IPS-18a (cell line): ENCODE measurements around the gene GNAT3.

ENCODE experiments used
- H3K27ac ChIP-seq: one replicate; pipeline ENCODE4 v1.5.1; 2013; ENCODE audit warnings: low read length
- H3K27me3 ChIP-seq: one replicate; pipeline ENCODE4 v1.6.1; 2013; ENCODE audit warnings: mild to moderate bottlenecking, low read length; ENCODE audit not compliant: control insufficient read depth, insufficient read depth
- H3K36me3 ChIP-seq: one replicate; pipeline ENCODE4 v1.6.1; 2013; ENCODE audit warnings: low read depth, low read length; ENCODE audit not compliant: control insufficient read depth
- H3K4me1 ChIP-seq: one replicate; pipeline ENCODE4 v1.6.1; 2013; ENCODE audit warnings: low read depth, low read length; ENCODE audit not compliant: control insufficient read depth
- H3K4me3 ChIP-seq: one replicate; pipeline ENCODE4 v1.5.1; 2013; ENCODE audit warnings: low read length
- H3K9ac ChIP-seq: one replicate; pipeline ENCODE4 v1.6.1; 2013; ENCODE audit warnings: mild to moderate bottlenecking, low read length, moderate library complexity
- H3K9me3 ChIP-seq: one replicate; pipeline ENCODE4 v1.6.1; 2013; ENCODE audit warnings: low read depth, low read length; ENCODE audit not compliant: control insufficient read depth

The GNAT3 gene

GRCh38 chr7:80511964-80512363 lies at the start of gene GNAT3:
Gene GNAT3 (minus strand): TSS chr7:80512064. CDS start chr7:80511926, 138 bp downstream.
- H3K9ac ChIP-seq: no peak within 1 kb of the TSS

GRCh38 chr7:80558116-80558515 lies 46.3 kb upstream of the GNAT3 start:
- Histone ChIP-seq H3K4me3 (no peak overlapping the region), H3K9me3 (peaks cover 6% of the 10 kb centered on the region), H3K27me3 (no peaks in the 10 kb centered on the region), H3K4me1 (no peaks in the 10 kb centered on the region), H3K9ac (no peak overlapping the region), H3K27ac (no peak overlapping the region), H3K36me3 (no peaks in the 10 kb centered on the region)

More at GRCh38 chr7:80511964-80512363, at the start of gene GNAT3:
- H3K4me1 ChIP-seq: no peaks in the 10 kb centered on the region
- H3K27me3 ChIP-seq: no peaks in the 10 kb centered on the region
- H3K9me3 ChIP-seq: no peaks in the 10 kb centered on the region
- H3K4me3 ChIP-seq: no peak within 1 kb of the TSS
- no peaks in the 10 kb centered on the region for H3K36me3 ChIP-seq
- no peak within 1 kb of the TSS for H3K27ac ChIP-seq

- H3K9ac ChIP-seq: no peak overlapping the region
- no peaks in the 10 kb centered on the region for H3K27me3 ChIP-seq
- H3K4me1 ChIP-seq: no peaks in the 10 kb centered on the region
- no peak overlapping the region for H3K27ac ChIP-seq
- H3K9me3 ChIP-seq: no peaks in the 10 kb centered on the region
- H3K36me3 ChIP-seq: no peaks in the 10 kb centered on the region
- H3K4me3 ChIP-seq: no peak overlapping the region
Observed at GRCh38 chr7:80552031-80552694, 40.3 kb upstream of the GNAT3 start.

GRCh38 chr7:80550005-80550404 lies 38.1 kb upstream of the GNAT3 start:
- Histone ChIP-seq H3K27me3 (no peaks in the 10 kb centered on the region), H3K36me3 (no peaks in the 10 kb centered on the region), H3K9ac (no peak overlapping the region), H3K4me1 (no peaks in the 10 kb centered on the region), H3K4me3 (no peak overlapping the region), H3K9me3 (no peaks in the 10 kb centered on the region), H3K27ac (no peak overlapping the region)

- Histone ChIP-seq H3K27ac (no peak overlapping the region), H3K4me1 (no peaks in the 10 kb centered on the region), H3K4me3 (no peak overlapping the region), H3K27me3 (no peaks in the 10 kb centered on the region), H3K36me3 (no peaks in the 10 kb centered on the region), H3K9me3 (no peaks in the 10 kb centered on the region), H3K9ac (no peak overlapping the region)
Observed at GRCh38 chr7:80548840-80549530, 37.1 kb upstream of the GNAT3 start.

- Histone ChIP-seq H3K9ac (no peak overlapping the region), H3K27ac (no peak overlapping the region), H3K27me3 (no peaks in the 10 kb centered on the region), H3K9me3 (no peaks in the 10 kb centered on the region), H3K36me3 (no peaks in the 10 kb centered on the region), H3K4me3 (no peak overlapping the region), H3K4me1 (no peaks in the 10 kb centered on the region)
Observed at GRCh38 chr7:80542398-80542797, 30.5 kb upstream of the GNAT3 start.

- Histone ChIP-seq H3K4me1 (no peaks in the 10 kb centered on the region), H3K27ac (no peak overlapping the region), H3K36me3 (no peaks in the 10 kb centered on the region), H3K27me3 (no peaks in the 10 kb centered on the region), H3K9ac (no peak overlapping the region), H3K4me3 (no peak overlapping the region), H3K9me3 (no peaks in the 10 kb centered on the region)
Observed at GRCh38 chr7:80540836-80541235, 29.0 kb upstream of the GNAT3 start.

- Histone ChIP-seq H3K36me3 (no peaks in the 10 kb centered on the region), H3K9me3 (no peaks in the 10 kb centered on the region), H3K9ac (no peak overlapping the region), H3K27ac (no peak overlapping the region), H3K4me3 (no peak overlapping the region), H3K27me3 (no peaks in the 10 kb centered on the region), H3K4me1 (no peaks in the 10 kb centered on the region)
Observed at GRCh38 chr7:80537091-80537490, 25.2 kb upstream of the GNAT3 start.

GRCh38 chr7:80536426-80536825 lies 24.6 kb upstream of the GNAT3 start:
- no peaks in the 10 kb centered on the region for H3K4me1 ChIP-seq
- no peak overlapping the region for H3K9ac ChIP-seq

GRCh38 chr7:80533287-80533686 lies 21.4 kb upstream of the GNAT3 start:
- Histone ChIP-seq H3K9me3 (no peaks in the 10 kb centered on the region), H3K36me3 (no peaks in the 10 kb centered on the region), H3K9ac (no peak overlapping the region), H3K27me3 (no peaks in the 10 kb centered on the region), H3K27ac (no peak overlapping the region), H3K4me3 (no peak overlapping the region), H3K4me1 (no peaks in the 10 kb centered on the region)

More at GRCh38 chr7:80536426-80536825, 24.6 kb upstream of the GNAT3 start:
- Histone ChIP-seq H3K27me3 (no peaks in the 10 kb centered on the region), H3K27ac (no peak overlapping the region), H3K36me3 (no peaks in the 10 kb centered on the region), H3K4me3 (no peak overlapping the region), H3K9me3 (no peaks in the 10 kb centered on the region)

- Histone ChIP-seq H3K9ac (no peak overlapping the region), H3K9me3 (no peaks in the 10 kb centered on the region), H3K4me3 (no peak overlapping the region), H3K27ac (no peak overlapping the region), H3K4me1 (no peaks in the 10 kb centered on the region), H3K27me3 (no peaks in the 10 kb centered on the region), H3K36me3 (no peaks in the 10 kb centered on the region)
Observed at GRCh38 chr7:80532153-80532552, 20.3 kb upstream of the GNAT3 start.

- Histone ChIP-seq H3K27me3 (no peaks in the 10 kb centered on the region), H3K27ac (no peak overlapping the region), H3K9ac (no peak overlapping the region), H3K9me3 (no peaks in the 10 kb centered on the region), H3K4me1 (no peaks in the 10 kb centered on the region), H3K4me3 (no peak overlapping the region), H3K36me3 (no peaks in the 10 kb centered on the region)
Observed at GRCh38 chr7:80530136-80530535, 18.3 kb upstream of the GNAT3 start.
